Erythroblast (primary cell): ENCODE results near the gene CHAF1A.

ENCODE experiments used
- DNase-seq, 2 experiments: peaks; one replicate each; lab custom pipeline; 2025; lab: John Stamatoyannopoulos, UW
- GATA1 ChIP-seq: IDR thresholded peaks from 2 replicates; pipeline ENCODE4 v1.6.1; 2011; ENCODE audit warnings: low read depth, mild to moderate bottlenecking, control low read depth, low read length, moderate library complexity
- POLR2A ChIP-seq: IDR thresholded peaks from 2 replicates; pipeline ENCODE4 v1.6.1; 2011; ENCODE audit warnings: mild to moderate bottlenecking, low read length

The CHAF1A gene

GRCh38 chr19:4492337-4493103 is 90.1 kb downstream of the CHAF1A start:
- no peak for DNase-seq
- TF ChIP-seq GATA1 = no peak
- TF ChIP-seq POLR2A = no peak
